GM12878 (cell line): ENCODE measurements around the gene FLOT1. TPM values are rescaled to one million over a fixed set of nuclear protein-coding genes. Genes with fewer than 3 reads are reported as not detected.
A peak's percentile ranks its signal among the peaks of the same experiment; 100 is the strongest.

Source experiments
- BHLHE40 ChIP-seq, 2 experiments: fragments of 450-650 bp in 1 of 2; IDR thresholded peaks; 2 replicates each; pipeline ENCODE4 v1.6.1; 2011 to 2017; ENCODE audit warnings: low read depth in 2 of 2, borderline replicate concordance in 1 of 2, improper control_type of control experiment in 1 of 2, low read length in 1 of 2, mild to moderate bottlenecking in 1 of 2
- CBX3 ChIP-seq: fragments of 200-600 bp; sonication (generic); IDR thresholded peaks from 2 replicates; pipeline ENCODE4 v1.6.1; 2016; ENCODE audit warnings: low read depth, borderline replicate concordance
- EED ChIP-seq: sonication (generic); IDR thresholded peaks from 2 replicates; pipeline ENCODE4 v1.6.1; 2016; ENCODE audit warnings: antibody characterized with exemption, low read depth
- GATAD2B ChIP-seq: fragments of 450-650 bp; conservative IDR thresholded peaks from 2 replicates; pipeline ENCODE4 v1.6.1; 2017; ENCODE audit warnings: low read depth, mild to moderate bottlenecking, moderate library complexity
- IKZF1 ChIP-seq: fragments of 450-650 bp; conservative IDR thresholded peaks from 2 replicates; pipeline ENCODE4 v1.6.1; 2017; ENCODE audit warnings: antibody characterized with exemption, mild to moderate bottlenecking
- LARP7 ChIP-seq: fragments of 450-650 bp; IDR thresholded peaks from 2 replicates; pipeline ENCODE4 v1.6.1; 2017; ENCODE audit warnings: mild to moderate bottlenecking
- NFYA ChIP-seq: IDR thresholded peaks from 2 replicates; pipeline ENCODE4 v1.6.1; 2011; ENCODE audit warnings: low read depth, mild to moderate bottlenecking, low read length, improper control_type of control experiment, borderline replicate concordance
- NFYB ChIP-seq: IDR thresholded peaks from 2 replicates; pipeline ENCODE4 v1.6.1; 2011; ENCODE audit warnings: low read depth, mild to moderate bottlenecking, low read length, improper control_type of control experiment, moderate library complexity; ENCODE audit not compliant: insufficient read depth
- NR2F1 ChIP-seq: fragments of 450-650 bp; conservative IDR thresholded peaks from 2 replicates; pipeline ENCODE4 v1.6.1; 2017; ENCODE audit warnings: mild to moderate bottlenecking
- YY1 ChIP-seq: IDR thresholded peaks from 2 replicates; pipeline ENCODE4 v1.6.1; 2011; ENCODE audit warnings: low read depth, mild to moderate bottlenecking, low read length
- ZNF207 ChIP-seq: fragments of 450-650 bp; IDR thresholded peaks from 2 replicates; pipeline ENCODE4 v1.6.1; 2014; ENCODE audit warnings: antibody characterized with exemption, mild to moderate bottlenecking, borderline replicate concordance
- polyA plus RNA-seq, 11 experiments: library from polyadenylated mRNA; depleted of rRNA in 4 of 11; unstranded in 6 of 11; stranded (reverse) in 5 of 11; fragments of >200 nt; fragmentation: Nextera tagmentation in 4 of 11; fragmentation: Illumina TruSeq in 1 of 11; extraction: Ambion mirVana in 4 of 11; extraction: Trizol in 1 of 11; gene quantifications; 1 replicate in 1 of 11; 2 replicates in 10 of 11; pipeline versions ENCODE4 v1.2.1 to v1.2.3, GENCODE V29; 2011 to 2016; ENCODE audit warnings: inconsistent platforms in 2 of 11, missing spikeins in 2 of 11, low read depth in 1 of 11
- total RNA-seq, 4 experiments: library from RNA; depleted of rRNA in 3 of 4; stranded (reverse); fragments of >200 nt in 3 of 4; fragmentation: Illumina TruSeq in 1 of 4; extraction: Trizol in 1 of 4; gene quantifications; 2 replicates each; pipeline versions ENCODE4 v1.2.1 to v1.2.3, GENCODE V29; 2013 to 2021
- TF ChIP-seq, protein P1 (sequence below): IDR thresholded peaks from 2 replicates; pipeline ENCODE4 v1.6.1; 2012; ENCODE audit warnings: mild to moderate bottlenecking, low read depth, low read length
- TF ChIP-seq, protein P2 (sequence below): IDR thresholded peaks from 2 replicates; pipeline ENCODE4 v1.6.1; 2012; ENCODE audit warnings: low read depth, low read length, improper control_type of control experiment
- TF ChIP-seq, protein P3 (sequence below): fragments of 450-650 bp; IDR thresholded peaks from 2 replicates; pipeline ENCODE4 v1.6.1; 2016; ENCODE audit warnings: mild to moderate bottlenecking
- TF ChIP-seq, protein P4 (sequence below): fragments of 450-650 bp; IDR thresholded peaks from 2 replicates; pipeline ENCODE4 v1.6.1; 2017; ENCODE audit warnings: borderline replicate concordance
- TF ChIP-seq, protein P5 (sequence below): IDR thresholded peaks from 2 replicates; pipeline ENCODE4 v1.6.1; 2012; ENCODE audit warnings: low read length, inconsistent platforms
- TF ChIP-seq, protein P6 (sequence below): fragments of 450-650 bp; IDR thresholded peaks from 2 replicates; pipeline ENCODE4 v1.6.1; 2017; ENCODE audit warnings: low read depth, mild to moderate bottlenecking, moderate library complexity
- TF ChIP-seq, protein P7 (sequence below): IDR thresholded peaks from 2 replicates; pipeline ENCODE4 v1.6.1; 2011; ENCODE audit warnings: low read depth, low read length, improper control_type of control experiment, borderline replicate concordance

FLOT1 gene
- total and polyA plus RNA-seq, 10 of the 15 experiments (the other 5 are each of a cell fraction or from before 2014, with no cell fraction given) = 12.3 to 153 (median 112) TPM

DNA sequence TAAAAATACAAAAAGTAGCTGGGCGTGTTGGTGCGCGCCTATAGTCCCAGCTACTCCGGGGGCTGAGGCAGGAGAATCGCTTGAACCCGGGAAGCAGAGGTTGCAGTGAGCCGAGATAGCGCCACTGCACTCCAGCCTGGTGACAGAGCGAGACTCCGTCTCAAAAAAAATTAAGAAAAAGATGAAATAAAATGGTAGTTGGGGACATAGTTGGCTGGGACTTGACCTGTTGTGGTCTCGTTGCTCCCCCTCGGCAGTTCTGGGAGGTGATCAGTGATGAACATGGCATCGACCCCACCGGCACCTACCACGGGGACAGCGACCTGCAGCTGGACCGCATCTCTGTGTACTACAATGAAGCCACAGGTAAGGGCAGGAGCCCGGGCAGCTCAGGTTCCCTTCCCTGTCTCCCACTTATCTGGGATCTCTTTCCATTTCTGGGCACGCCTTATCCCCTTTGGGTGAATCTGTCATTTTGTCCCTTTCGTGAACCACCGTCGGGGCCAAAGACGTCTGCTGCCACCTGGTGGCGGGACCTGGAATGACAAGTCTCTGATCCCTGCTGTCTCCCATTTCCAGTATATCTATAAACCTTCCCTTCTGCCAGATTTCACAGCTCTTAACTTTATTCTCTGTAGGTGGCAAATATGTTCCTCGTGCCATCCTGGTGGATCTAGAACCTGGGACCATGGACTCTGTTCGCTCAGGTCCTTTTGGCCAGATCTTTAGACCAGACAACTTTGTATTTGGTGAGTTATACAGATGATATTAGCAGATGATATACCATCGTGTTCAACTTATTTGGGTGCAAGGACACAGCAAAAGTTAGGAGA lies 20.0 kb downstream of the FLOT1 start (continued):
- TF ChIP-seq, protein P1, sequence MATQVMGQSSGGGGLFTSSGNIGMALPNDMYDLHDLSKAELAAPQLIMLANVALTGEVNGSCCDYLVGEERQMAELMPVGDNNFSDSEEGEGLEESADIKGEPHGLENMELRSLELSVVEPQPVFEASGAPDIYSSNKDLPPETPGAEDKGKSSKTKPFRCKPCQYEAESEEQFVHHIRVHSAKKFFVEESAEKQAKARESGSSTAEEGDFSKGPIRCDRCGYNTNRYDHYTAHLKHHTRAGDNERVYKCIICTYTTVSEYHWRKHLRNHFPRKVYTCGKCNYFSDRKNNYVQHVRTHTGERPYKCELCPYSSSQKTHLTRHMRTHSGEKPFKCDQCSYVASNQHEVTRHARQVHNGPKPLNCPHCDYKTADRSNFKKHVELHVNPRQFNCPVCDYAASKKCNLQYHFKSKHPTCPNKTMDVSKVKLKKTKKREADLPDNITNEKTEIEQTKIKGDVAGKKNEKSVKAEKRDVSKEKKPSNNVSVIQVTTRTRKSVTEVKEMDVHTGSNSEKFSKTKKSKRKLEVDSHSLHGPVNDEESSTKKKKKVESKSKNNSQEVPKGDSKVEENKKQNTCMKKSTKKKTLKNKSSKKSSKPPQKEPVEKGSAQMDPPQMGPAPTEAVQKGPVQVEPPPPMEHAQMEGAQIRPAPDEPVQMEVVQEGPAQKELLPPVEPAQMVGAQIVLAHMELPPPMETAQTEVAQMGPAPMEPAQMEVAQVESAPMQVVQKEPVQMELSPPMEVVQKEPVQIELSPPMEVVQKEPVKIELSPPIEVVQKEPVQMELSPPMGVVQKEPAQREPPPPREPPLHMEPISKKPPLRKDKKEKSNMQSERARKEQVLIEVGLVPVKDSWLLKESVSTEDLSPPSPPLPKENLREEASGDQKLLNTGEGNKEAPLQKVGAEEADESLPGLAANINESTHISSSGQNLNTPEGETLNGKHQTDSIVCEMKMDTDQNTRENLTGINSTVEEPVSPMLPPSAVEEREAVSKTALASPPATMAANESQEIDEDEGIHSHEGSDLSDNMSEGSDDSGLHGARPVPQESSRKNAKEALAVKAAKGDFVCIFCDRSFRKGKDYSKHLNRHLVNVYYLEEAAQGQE = 0 out of 2 replicates have a peak, but pooled peaks have one; percentile 27
- TF ChIP-seq IKZF1 (peak; percentile 64), ZNF207 (peak; percentile 32; the same call in 1 of the 2 replicates), BHLHE40 (IDR thresholded peaks at IDR 0.05; ENCODE audit: borderline replicate concordance in 1 of 2, low read depth in 2 of 2, low read length in 1 of 2) (0 out of 4 replicates have a peak, but pooled peaks of 1 of the 2 experiments have one; percentile 7), NFYB (no peak), NR2F1 (0 out of 2 replicates have a peak, but pooled peaks have one; percentile 36), YY1 (peak; percentile 76), NFYA (no peak), LARP7 (0 out of 2 replicates have a peak, but pooled peaks have one; percentile 30), EED (no peak), CBX3 (no peak), GATAD2B (peak; percentile 44; the same call in 1 of the 2 replicates)
- TF ChIP-seq, protein P2, sequence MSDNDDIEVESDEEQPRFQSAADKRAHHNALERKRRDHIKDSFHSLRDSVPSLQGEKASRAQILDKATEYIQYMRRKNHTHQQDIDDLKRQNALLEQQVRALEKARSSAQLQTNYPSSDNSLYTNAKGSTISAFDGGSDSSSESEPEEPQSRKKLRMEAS = no peak
- TF ChIP-seq, protein P3, sequence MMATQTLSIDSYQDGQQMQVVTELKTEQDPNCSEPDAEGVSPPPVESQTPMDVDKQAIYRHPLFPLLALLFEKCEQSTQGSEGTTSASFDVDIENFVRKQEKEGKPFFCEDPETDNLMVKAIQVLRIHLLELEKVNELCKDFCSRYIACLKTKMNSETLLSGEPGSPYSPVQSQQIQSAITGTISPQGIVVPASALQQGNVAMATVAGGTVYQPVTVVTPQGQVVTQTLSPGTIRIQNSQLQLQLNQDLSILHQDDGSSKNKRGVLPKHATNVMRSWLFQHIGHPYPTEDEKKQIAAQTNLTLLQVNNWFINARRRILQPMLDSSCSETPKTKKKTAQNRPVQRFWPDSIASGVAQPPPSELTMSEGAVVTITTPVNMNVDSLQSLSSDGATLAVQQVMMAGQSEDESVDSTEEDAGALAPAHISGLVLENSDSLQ = peak; percentile 14; the same call in 1 of the 2 replicates
- TF ChIP-seq, protein P4, sequence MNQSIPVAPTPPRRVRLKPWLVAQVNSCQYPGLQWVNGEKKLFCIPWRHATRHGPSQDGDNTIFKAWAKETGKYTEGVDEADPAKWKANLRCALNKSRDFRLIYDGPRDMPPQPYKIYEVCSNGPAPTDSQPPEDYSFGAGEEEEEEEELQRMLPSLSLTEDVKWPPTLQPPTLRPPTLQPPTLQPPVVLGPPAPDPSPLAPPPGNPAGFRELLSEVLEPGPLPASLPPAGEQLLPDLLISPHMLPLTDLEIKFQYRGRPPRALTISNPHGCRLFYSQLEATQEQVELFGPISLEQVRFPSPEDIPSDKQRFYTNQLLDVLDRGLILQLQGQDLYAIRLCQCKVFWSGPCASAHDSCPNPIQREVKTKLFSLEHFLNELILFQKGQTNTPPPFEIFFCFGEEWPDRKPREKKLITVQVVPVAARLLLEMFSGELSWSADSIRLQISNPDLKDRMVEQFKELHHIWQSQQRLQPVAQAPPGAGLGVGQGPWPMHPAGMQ = no peak
- TF ChIP-seq, protein P5, sequence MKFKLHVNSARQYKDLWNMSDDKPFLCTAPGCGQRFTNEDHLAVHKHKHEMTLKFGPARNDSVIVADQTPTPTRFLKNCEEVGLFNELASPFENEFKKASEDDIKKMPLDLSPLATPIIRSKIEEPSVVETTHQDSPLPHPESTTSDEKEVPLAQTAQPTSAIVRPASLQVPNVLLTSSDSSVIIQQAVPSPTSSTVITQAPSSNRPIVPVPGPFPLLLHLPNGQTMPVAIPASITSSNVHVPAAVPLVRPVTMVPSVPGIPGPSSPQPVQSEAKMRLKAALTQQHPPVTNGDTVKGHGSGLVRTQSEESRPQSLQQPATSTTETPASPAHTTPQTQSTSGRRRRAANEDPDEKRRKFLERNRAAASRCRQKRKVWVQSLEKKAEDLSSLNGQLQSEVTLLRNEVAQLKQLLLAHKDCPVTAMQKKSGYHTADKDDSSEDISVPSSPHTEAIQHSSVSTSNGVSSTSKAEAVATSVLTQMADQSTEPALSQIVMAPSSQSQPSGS = no peak
- TF ChIP-seq, protein P6, sequence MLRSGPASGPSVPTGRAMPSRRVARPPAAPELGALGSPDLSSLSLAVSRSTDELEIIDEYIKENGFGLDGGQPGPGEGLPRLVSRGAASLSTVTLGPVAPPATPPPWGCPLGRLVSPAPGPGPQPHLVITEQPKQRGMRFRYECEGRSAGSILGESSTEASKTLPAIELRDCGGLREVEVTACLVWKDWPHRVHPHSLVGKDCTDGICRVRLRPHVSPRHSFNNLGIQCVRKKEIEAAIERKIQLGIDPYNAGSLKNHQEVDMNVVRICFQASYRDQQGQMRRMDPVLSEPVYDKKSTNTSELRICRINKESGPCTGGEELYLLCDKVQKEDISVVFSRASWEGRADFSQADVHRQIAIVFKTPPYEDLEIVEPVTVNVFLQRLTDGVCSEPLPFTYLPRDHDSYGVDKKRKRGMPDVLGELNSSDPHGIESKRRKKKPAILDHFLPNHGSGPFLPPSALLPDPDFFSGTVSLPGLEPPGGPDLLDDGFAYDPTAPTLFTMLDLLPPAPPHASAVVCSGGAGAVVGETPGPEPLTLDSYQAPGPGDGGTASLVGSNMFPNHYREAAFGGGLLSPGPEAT = peak; percentile 31; the same call in 1 of the 2 replicates
- TF ChIP-seq, protein P7, sequence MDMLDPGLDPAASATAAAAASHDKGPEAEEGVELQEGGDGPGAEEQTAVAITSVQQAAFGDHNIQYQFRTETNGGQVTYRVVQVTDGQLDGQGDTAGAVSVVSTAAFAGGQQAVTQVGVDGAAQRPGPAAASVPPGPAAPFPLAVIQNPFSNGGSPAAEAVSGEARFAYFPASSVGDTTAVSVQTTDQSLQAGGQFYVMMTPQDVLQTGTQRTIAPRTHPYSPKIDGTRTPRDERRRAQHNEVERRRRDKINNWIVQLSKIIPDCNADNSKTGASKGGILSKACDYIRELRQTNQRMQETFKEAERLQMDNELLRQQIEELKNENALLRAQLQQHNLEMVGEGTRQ = no peak
